SKM-1 treated with dmso at 0.1 percent for 144 hours (cell line): ENCODE measurements around the gene STK39.

Experiments
- DNase-seq: peaks from one replicate; lab custom pipeline; 2025; ENCODE audit not compliant: unreplicated experiment; lab: John Stamatoyannopoulos, UW

Gene STK39

GRCh38 chr2:168185583-168186274, 61.7 kb downstream of the STK39 start:
- DNase-seq, result peak; percentile 15

DNA sequence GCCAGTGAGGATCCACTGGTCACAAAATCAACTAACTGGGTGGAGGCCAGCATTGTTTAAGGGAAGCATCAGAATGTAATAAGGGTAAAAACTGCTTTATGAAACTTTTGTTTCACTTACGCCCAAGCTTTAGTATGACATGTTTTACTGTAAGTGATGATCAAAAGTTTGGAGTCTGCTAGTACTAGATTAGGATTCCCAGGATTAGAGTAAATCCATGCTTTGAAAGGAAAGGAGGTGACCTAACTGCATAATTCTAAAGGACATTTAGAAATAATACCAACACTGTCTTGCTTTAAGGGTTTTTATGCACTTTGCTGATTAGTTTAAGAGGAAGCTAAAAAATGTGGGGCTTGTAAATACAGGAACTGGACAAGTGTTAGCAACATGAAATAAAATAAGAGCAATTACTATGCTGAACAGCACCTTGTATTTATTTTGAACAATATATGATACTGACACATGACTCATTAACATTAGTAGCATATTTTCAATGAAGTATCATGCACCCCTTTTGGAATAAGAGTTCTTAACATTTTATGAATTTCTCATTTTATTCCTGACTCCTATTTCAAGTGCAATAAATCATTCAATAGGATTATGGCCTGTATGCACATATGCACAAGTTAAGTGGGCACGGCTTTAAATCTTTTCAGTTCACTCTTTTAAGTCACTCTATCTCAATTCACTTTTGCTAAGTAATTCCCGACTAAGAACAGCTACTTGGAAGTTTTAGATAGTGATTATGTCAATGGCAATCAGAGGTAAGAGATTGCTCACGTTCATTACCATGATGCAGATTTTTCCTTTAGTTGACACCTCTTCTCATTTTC, 62.5 kb downstream of the STK39 start:
- DNase-seq, result no peak

GRCh38 chr2:168183308-168183997, 63.9 kb downstream of the STK39 start:
- no peak for DNase-seq

GRCh38 chr2:168182550-168183249, 64.7 kb downstream of the STK39 start:
- no peak for DNase-seq

DNA sequence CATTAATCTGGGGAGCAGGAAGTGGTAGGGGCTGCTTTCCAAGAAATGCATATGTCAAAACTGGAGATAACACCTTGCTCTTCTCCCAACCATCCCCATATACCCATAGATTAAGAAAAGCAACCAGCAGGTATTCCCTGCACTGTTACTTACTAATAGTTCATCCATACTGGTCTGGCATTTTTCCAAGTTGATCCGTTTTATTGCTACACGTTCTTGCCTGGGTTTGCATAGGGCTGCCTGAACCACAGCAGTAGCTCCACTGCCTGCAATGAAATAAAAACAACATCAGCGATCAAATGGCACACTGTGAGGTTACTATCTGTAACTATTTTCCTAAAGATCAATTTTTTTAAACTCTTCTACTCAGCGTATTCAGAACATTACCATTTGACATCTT, 65.6 kb downstream of the STK39 start:
- no peak for DNase-seq

- DNase-seq, result no peak
These were observed 66.5 kb downstream of the STK39 start for GRCh38 chr2:168180914-168181313.

DNA sequence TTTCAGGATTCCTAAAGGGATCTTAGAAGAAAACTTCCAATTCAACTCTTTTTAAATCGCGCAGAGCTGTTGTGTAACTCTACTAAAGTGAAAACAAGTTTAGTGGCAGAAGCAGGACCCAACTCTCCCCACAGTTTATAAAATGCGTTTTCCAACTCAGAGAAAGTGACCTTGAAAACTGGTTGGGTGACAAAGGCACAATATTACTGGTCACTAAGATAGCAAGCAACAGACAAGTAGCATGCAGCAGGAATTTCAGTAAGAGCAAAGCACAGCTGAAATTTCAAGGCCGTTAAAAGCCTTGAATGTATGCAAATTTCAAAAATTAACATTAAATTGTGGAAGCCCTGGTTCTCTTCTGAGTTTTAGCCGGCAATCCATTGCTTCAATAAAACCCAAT, 66.9 kb downstream of the STK39 start:
- DNase-seq, result no peak

DNA sequence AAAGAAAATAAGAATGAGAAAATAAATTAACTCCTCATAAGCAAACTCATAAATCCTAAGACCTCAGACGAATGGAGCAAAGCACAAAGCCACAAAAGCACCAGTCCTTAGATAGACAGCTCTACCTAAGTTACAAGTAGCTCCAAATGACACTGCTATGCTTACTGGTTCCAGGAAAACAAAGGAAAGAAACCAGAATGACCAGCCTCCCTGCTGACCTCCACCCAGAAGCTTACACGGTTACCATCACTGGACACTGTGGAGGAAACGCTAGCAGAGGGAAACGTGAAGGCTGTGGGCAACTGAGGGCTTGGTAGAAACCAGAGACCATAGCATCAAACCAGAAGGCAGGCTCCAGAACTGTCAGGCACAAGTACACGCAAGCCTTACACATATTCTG, 67.8 kb downstream of the STK39 start:
- DNase-seq, result no peak

DNA sequence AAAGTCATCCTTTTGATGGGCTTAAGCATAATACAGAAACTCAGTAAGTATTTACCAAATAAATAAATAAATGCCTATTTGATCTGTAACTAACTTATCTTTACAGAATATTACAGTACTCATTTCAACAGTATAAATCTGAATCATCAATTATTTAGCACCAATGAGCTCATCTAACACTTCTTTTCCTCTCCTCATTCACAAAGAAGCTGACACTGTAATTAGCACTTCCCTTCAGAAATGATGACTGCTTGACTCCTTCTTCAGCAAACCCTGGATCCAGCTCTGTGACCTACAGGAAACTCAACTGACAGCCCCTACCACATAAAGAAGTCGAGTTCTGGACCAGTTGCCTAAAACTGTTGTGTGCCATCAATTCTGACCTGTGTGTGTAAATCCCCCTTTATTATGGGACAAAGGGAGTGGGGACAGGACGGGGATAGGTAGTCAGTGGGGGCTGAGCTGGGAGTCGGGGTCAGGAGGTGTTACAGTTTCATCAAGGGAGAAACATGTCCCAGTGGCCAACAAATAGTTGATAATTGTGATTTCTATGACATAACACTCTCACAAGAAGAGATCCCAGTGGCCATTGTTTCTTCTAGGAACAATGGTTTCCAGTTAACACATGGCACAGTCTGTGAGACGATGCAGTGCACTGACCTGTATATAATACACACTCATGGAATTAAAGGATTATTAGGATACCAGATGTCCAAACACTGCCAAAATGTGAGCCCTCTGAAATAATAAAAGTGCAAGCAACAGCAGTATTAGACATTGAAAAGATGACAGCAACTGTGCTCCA, 68.7 kb downstream of the STK39 start:
- DNase-seq, result no peak

DNA sequence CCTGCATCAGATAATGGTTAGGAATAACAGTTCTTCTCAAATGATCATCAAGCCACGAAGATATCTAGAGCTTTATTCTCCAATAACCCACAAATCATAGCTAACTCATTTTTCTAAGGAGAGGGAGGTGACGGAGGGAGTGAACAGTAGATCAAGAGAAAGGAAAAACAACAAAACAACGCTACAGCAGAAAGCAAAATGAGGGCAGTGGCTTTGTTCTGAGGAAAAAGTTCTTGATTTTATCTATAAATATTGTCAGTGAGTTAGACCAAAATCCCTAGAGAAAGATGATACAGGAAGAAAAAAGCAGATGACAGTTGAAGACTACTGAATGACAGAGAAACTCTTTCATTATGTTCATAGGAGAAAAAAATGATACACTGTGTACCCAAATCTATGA, 71.0 kb downstream of the STK39 start:
- DNase-seq, result no peak

DNA sequence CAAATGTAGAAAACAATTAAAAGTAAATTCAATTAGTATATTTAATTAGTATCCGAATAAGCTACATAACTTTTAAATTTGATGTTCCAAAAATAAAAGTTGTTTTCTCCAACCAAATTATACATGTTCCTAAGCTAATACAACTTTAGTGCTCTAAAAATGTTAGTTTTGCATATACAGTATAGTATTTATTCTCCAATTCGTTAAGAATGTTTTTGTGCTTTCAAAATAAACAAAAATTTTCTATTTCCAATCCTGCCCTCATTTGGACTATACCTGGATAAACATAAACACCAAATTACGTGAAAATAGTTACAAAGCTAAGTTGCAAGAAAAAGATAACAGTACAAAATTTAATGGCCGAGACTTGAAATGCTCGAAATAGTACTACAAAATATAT, 71.9 kb downstream of the STK39 start:
- DNase-seq, result no peak

DNA sequence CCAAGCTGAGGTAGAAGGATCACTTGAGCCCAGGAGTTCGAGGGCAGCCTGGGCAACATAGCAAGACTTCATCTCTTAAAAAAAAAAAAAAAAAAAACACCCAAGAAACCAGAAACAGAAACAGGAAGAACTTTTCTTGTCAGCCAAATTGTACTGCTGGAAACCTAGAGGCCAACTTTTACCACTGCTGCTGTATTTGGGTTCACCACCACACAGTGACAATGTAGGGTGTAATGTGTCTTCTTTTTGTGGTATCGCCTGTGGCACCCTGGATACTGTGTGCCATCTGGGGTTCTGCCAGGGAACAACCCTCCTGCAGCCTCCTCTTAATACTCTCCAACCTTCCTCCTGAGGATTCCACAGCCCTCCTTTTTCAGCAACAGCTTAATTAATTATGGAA, 72.6 kb downstream of the STK39 start:
- DNase-seq, result no peak

DNA sequence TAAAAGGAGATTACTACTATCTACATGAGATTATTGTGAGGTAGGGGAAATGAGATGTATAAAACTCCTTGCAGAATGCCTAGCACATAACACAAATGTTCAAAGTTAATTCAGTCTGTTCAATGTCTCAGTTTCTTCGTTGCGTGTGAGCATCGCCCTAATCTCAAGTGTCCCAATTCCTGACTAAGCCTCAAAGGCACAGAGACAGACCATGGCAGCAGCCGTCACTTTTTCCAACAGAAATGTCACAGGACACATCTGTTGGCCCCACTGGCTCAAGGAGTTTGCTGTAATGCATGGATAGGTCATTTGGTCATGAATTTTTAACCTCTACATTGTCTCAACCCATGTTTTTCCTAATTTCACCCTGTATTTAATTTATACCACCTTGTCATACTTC, 75.3 kb downstream of the STK39 start:
- no peak for DNase-seq

DNA sequence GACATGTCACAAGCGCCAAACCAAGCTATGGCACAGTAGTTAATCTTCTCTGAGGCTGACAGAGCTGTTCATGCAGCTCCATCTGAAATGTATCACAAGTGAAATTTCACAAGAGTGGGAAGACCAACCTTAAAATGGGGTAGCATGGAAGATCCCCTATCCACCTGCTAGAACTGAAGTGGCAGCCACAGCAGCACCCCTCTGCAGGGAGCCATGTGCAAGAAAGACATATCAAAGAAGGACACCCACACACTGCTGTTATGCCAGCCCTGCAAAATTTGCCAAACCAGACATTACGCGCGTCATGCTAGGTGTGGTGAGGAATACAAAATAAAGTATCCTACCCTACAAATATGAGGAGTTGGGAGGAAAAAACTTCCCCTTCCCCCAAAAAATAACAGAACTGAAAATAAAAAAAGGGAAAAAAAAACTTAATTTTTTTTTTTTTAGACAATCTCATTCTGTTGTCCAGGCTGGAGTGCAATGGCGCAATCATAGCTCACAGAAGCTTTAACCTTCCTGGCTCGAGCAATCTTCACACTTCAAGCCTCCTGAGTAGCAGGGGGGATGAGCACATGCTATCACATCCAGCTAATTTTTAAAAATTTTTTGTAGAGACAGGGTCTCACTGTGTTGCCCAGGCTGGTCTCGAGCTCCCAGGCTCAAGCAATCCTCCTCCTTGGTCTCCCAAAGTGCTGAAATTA, 76.2 kb downstream of the STK39 start:
- no peak for DNase-seq

DNA sequence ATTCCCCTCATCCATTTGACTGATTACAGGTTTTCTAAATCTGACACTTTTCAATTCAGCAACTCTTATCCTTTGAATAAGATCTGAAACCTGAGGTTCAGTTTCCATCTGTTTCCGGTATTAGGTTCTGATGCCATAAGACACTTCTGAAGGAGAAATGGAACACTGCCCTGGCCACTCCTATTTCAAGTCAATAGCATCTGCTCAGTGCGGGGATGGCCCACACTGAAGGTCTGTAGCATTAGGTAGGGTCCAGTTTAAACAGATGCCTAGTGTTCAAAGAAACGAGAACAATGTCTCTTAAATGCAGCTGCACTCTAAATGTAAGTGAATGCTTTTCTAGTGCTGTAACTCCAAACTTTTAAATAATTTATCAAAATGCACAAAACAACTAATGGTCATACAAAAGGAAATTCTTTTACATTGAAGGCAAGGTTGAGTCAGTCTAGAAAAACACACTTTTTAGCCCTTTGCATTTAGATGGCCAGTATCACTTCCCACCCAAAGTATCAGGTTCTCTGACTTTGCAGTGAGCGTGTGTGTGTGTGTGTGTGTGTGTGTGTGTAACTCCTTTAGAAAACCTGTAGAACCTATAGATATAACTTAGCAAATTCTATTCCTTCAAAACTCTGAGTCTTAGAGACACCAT, 78.2 kb downstream of the STK39 start:
- DNase-seq, result no peak

DNA sequence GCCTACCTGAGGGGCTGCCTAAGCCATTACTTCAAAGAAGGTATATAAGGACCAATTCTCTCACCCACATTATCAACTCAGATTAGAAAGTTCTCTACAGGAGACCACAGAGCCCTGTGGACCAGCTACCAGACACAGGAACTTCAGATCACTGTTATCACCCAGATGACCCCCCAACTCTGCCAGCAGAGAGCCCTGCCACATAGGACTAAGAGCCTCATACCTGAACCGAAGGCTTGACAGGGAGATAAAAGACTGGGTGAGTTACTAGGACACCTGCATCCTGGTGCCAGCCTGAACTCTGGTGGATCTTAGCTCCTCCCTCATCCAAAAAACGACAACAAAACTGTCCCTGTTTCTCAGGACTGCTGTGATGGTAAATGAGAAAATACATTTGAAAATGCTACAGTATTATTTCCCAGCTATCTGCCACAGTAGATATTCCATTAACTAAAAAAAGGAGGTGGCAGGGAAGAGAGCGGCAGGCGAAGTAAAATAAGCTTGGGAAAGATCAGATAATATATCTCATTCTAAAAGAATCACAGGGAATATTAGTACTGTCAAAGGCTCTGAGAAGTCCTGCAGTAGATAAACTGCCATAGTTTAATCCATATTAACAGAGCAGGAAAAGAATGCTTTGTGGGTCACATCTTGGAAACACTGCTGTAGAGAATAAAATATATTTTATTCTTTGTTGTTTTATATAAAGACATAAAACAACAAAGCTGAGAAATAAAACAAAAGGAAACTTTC, 79.7 kb downstream of the STK39 start:
- DNase-seq, result no peak

- DNase-seq, result no peak
These were observed 80.4 kb downstream of the STK39 start for GRCh38 chr2:168166902-168167510.
